Hepatocyte (in vitro differentiated cells): Measurements from ENCODE around the gene CSF2RB. TPM values are rescaled to one million over a fixed set of nuclear protein-coding genes. Genes with fewer than 3 reads are reported as not detected.

ENCODE experiments used
- DNase-seq: peaks from one replicate; pipeline ENCODE4 v3.0.0-alpha.2; 2016; ENCODE audit warnings: low spot score
- H2AFZ ChIP-seq: fragments of 200-600 bp; sonication (generic); 2 replicates; pipeline ENCODE4 v1.6.0; 2016; ENCODE audit warnings: antibody characterized with exemption, mild to moderate bottlenecking
- H3K27ac ChIP-seq: fragments of 200-600 bp; sonication (generic); 2 replicates; pipeline ENCODE4 v1.5.1; 2016; ENCODE audit warnings: mild to moderate bottlenecking
- H3K27me3 ChIP-seq: fragments of 200-600 bp; sonication (generic); 2 replicates; pipeline ENCODE4 v1.6.1; 2016
- H3K36me3 ChIP-seq: fragments of 200-600 bp; sonication (generic); replicated peaks from 2 replicates; pipeline ENCODE4 v1.5.1; 2016; ENCODE audit warnings: low read depth; ENCODE audit not compliant: insufficient read depth
- H3K4me1 ChIP-seq: fragments of 200-600 bp; sonication (generic); 2 replicates; pipeline ENCODE4 v1.5.1; 2016; ENCODE audit warnings: mild to moderate bottlenecking, moderate library complexity; ENCODE audit not compliant: insufficient read depth
- H3K4me2 ChIP-seq: fragments of 200-600 bp; sonication (generic); 2 replicates; pipeline ENCODE4 v1.6.0; 2016
- H3K4me3 ChIP-seq: fragments of 200-600 bp; sonication (generic); 2 replicates; pipeline ENCODE4 v1.5.1; 2016; ENCODE audit warnings: mild to moderate bottlenecking
- H3K79me2 ChIP-seq: fragments of 200-600 bp; sonication (generic); 2 replicates; pipeline ENCODE4 v1.6.0; 2017; ENCODE audit warnings: mild to moderate bottlenecking
- H3K9me2 ChIP-seq: fragments of 200-600 bp; sonication (generic); replicated peaks from 2 replicates; pipeline ENCODE4 v1.6.0; 2017; ENCODE audit warnings: mild to moderate bottlenecking; ENCODE audit not compliant: insufficient read depth
- H3K9me3 ChIP-seq: fragments of 200-600 bp; sonication (generic); 2 replicates; pipeline ENCODE4 v1.5.1; 2016; ENCODE audit warnings: low read depth, mild to moderate bottlenecking
- H4K20me1 ChIP-seq: fragments of 200-600 bp; sonication (generic); 2 replicates; pipeline ENCODE4 v1.6.0; 2016; ENCODE audit warnings: mild to moderate bottlenecking; ENCODE audit not compliant: insufficient read depth, poor library complexity, severe bottlenecking
- EZH2 ChIP-seq: fragments of 200-600 bp; sonication (generic); IDR thresholded peaks from 2 replicates; pipeline ENCODE4 v1.6.1; 2016; ENCODE audit warnings: antibody characterized with exemption, mild to moderate bottlenecking, borderline replicate concordance
- EZH2phosphoT487 ChIP-seq: fragments of 200-600 bp; sonication (generic); IDR thresholded peaks from one replicate; pipeline ENCODE4 v1.6.1; 2018; ENCODE audit warnings: antibody characterized with exemption, mild to moderate bottlenecking, low read depth, moderate library complexity; ENCODE audit not compliant: unreplicated experiment, severe bottlenecking
- WGBS: methylation state at CpG from one replicate; pipeline ENCODE4 v1.1.6; 2016; ENCODE audit warnings: low lambda C conversion rate; ENCODE audit errors: missing lambda C conversion rate; 5-methylcytosine and 5-hydroxymethylcytosine counted together
- polyA plus RNA-seq: library from polyadenylated mRNA; unstranded; fragments of >200 nt; fragmentation: Nextera tagmentation; extraction: Ambion mirVana; gene quantifications from 2 replicates; pipeline ENCODE4 v1.2.1, GENCODE V29; 2016
- total RNA-seq: library from RNA; depleted of rRNA; stranded (reverse); fragments of >200 nt; gene quantifications from 2 replicates; pipeline ENCODE4 v1.2.3, GENCODE V29; 2014
- TF ChIP-seq, protein P1 (sequence below): fragments of 200-600 bp; sonication (generic); IDR thresholded peaks from 2 replicates; pipeline ENCODE4 v1.5.1; 2016; ENCODE audit warnings: antibody characterized with exemption, mild to moderate bottlenecking; ENCODE audit not compliant: poor library complexity

Gene CSF2RB
- total and polyA plus RNA-seq, 2 experiments from 2014 or later = 0.83 TPM; not detected in 1

DNA sequence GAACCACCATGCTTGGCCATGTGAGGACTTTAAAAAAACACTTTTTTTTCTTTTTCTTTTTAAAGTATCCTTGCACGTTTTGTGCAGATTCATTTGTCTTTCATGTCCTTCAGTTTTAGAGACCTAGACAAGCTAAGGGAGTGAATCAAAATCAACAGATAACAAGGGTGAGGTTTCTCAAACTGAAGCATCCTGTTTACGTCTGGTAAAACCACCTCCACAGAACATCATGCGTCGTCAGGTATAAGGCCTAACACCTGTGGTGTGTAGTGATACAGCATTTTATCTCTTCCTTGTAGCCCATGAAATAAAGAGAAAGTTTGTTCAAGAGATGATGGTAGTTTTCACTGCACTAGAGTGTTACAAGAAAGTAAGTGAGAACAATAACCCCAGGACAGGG lies 26.3 kb upstream of the CSF2RB start:
- TF ChIP-seq EZH2 (no peak), EZH2phosphoT487 (no peak)
- TF ChIP-seq, protein P1, sequence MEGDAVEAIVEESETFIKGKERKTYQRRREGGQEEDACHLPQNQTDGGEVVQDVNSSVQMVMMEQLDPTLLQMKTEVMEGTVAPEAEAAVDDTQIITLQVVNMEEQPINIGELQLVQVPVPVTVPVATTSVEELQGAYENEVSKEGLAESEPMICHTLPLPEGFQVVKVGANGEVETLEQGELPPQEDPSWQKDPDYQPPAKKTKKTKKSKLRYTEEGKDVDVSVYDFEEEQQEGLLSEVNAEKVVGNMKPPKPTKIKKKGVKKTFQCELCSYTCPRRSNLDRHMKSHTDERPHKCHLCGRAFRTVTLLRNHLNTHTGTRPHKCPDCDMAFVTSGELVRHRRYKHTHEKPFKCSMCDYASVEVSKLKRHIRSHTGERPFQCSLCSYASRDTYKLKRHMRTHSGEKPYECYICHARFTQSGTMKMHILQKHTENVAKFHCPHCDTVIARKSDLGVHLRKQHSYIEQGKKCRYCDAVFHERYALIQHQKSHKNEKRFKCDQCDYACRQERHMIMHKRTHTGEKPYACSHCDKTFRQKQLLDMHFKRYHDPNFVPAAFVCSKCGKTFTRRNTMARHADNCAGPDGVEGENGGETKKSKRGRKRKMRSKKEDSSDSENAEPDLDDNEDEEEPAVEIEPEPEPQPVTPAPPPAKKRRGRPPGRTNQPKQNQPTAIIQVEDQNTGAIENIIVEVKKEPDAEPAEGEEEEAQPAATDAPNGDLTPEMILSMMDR = no peak

DNA sequence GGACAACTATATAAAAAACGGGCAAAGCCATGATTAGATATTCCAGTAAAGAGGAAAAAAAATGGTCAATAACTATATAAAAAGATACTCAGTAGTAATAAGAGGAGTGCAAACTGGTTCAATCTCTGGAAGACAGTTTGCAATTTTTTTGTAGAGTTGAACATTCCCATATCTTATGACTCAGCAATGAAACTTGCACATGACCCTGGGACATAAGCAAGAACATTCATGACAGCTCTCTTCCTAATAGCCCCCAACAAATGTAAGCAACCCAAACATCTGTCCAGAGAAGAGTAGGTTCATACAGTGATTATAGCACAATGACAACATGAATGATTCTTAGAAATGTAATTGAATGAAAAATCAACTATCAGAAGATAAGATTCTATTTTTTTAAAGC lies 21.8 kb upstream of the CSF2RB start:
- Histone ChIP-seq H3K4me1 (no peaks in the 10 kb centered on the region), H4K20me1 (no peaks in the 10 kb centered on the region), H3K9me2 (no peaks in the 10 kb centered on the region), H3K4me3 (no peak overlapping the region), H3K36me3 (no peaks in the 10 kb centered on the region), H2AFZ (no peak overlapping the region), H3K4me2 (no peak overlapping the region), H3K79me2 (no peaks in the 10 kb centered on the region), H3K27me3 (peaks cover 4% of the 10 kb centered on the region), H3K9me3 (no peaks in the 10 kb centered on the region), H3K27ac (no peak overlapping the region)
- DNase-seq = no peak
- TF ChIP-seq, protein P1 = no peak
- WGBS = 85% methylated on average over 1 of the region's 1 CpG

More for the DNA sequence above, 26.3 kb upstream of the CSF2RB start:
- H3K79me2 ChIP-seq = no peaks in the 10 kb centered on the region
- no peaks in the 10 kb centered on the region for H3K9me2 ChIP-seq
- 88% methylated on average over 4 of the region's 4 CpGs for WGBS
- no peaks in the 10 kb centered on the region for H3K4me1 ChIP-seq
- peaks cover 4% of the 10 kb centered on the region for H3K27me3 ChIP-seq
- DNase-seq = no peak
- H2AFZ ChIP-seq = no peak overlapping the region
- H3K27ac ChIP-seq = no peak overlapping the region
- H3K9me3 ChIP-seq = no peaks in the 10 kb centered on the region
- H4K20me1 ChIP-seq = no peaks in the 10 kb centered on the region
- no peaks in the 10 kb centered on the region for H3K36me3 ChIP-seq
- H3K4me2 ChIP-seq = no peak overlapping the region
- no peak overlapping the region for H3K4me3 ChIP-seq

DNA sequence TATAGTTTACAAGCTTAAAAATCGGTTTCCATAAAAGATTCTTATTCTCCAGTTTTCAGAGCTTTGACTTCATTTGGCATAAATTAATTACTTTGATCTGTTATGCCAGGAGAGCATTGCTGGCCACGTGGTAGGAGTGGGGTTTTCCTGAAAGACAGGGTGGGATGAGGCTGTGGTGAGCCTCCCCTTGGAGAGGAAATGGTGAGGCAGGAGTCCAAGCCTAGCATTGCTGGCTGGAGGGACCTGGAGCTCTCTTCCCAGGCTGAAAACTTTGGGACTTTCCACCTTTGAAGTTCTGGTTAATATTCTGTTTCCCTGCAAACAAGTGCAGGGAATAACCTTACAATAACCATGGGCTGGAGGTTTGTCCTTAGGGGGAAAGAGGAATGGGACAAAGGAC lies 21.1 kb upstream of the CSF2RB start:
- no peaks in the 10 kb centered on the region for H3K4me1 ChIP-seq
- H2AFZ ChIP-seq = no peak overlapping the region
- no peak overlapping the region for H3K4me2 ChIP-seq
- no peak for TF ChIP-seq EZH2phosphoT487
- no peak for TF ChIP-seq EZH2
- TF ChIP-seq, protein P1 = no peak
- H3K4me3 ChIP-seq = no peak overlapping the region
- H3K27me3 ChIP-seq = peaks cover 4% of the 10 kb centered on the region
- no peaks in the 10 kb centered on the region for H3K79me2 ChIP-seq
- no peaks in the 10 kb centered on the region for H3K36me3 ChIP-seq
- no peak for DNase-seq
- no peaks in the 10 kb centered on the region for H3K9me3 ChIP-seq
- no peak overlapping the region for H3K27ac ChIP-seq
- no peaks in the 10 kb centered on the region for H3K9me2 ChIP-seq
- H4K20me1 ChIP-seq = no peaks in the 10 kb centered on the region
- 55% methylated on average over 2 of the region's 2 CpGs for WGBS

DNA sequence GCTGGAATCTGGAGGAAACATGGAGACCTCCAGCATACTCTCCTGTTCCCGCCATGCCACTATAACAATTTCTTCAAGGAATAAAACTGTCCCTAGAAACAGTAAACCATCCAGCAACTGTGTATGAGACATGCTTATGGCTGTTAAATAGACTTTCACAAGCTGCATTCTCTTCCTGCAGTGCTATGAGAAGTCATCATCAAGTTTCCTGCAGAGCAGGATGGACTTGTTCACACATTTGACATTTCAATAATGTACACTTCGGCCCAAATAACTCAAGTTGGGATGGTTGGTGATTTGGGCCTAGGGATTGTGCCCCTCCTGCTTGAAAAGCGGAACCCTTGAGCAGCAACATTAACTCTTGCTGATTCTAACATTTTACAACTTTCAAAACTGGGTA lies 20.2 kb upstream of the CSF2RB start:
- no peaks in the 10 kb centered on the region for H3K36me3 ChIP-seq
- no peak overlapping the region for H3K4me3 ChIP-seq
- no peak overlapping the region for H3K4me2 ChIP-seq
- no peak for DNase-seq
- no peaks in the 10 kb centered on the region for H4K20me1 ChIP-seq
- no peaks in the 10 kb centered on the region for H3K9me2 ChIP-seq
- peaks cover 4% of the 10 kb centered on the region for H3K27me3 ChIP-seq
- no peaks in the 10 kb centered on the region for H3K9me3 ChIP-seq
- H3K4me1 ChIP-seq = no peaks in the 10 kb centered on the region
- 83% methylated on average over 3 of the region's 3 CpGs for WGBS
- no peak overlapping the region for H3K27ac ChIP-seq
- no peak overlapping the region for H2AFZ ChIP-seq
- TF ChIP-seq, protein P1 = no peak
- no peak for TF ChIP-seq EZH2
- no peak for TF ChIP-seq EZH2phosphoT487
- H3K79me2 ChIP-seq = no peaks in the 10 kb centered on the region
